Lower leg skin (tissue), 3 donors: ENCODE data around the gene RFPL4A.
"Not testable (repeated sequence)": the region's sequence is repeated elsewhere in the genome, so short reads cannot be mapped to it uniquely, and the experiment has no call there.

Source experiments
- POLR2A ChIP-seq, 2 donors: fragments of 450-650 bp; IDR thresholded peaks; one replicate each; pipeline ENCODE4 v1.6.1; 2016 to 2017; ENCODE audit warnings: antibody characterized with exemption in 2 of 2, mild to moderate bottlenecking in 1 of 2, moderate library complexity in 1 of 2
- TF ChIP-seq, protein P1 (sequence below), 3 donors: fragments of 450-650 bp; IDR thresholded peaks; one replicate each; pipeline ENCODE4 v1.5.1; 2016; ENCODE audit warnings: antibody characterized with exemption in 3 of 3, mild to moderate bottlenecking in 3 of 3, moderate library complexity in 2 of 3

DNA sequence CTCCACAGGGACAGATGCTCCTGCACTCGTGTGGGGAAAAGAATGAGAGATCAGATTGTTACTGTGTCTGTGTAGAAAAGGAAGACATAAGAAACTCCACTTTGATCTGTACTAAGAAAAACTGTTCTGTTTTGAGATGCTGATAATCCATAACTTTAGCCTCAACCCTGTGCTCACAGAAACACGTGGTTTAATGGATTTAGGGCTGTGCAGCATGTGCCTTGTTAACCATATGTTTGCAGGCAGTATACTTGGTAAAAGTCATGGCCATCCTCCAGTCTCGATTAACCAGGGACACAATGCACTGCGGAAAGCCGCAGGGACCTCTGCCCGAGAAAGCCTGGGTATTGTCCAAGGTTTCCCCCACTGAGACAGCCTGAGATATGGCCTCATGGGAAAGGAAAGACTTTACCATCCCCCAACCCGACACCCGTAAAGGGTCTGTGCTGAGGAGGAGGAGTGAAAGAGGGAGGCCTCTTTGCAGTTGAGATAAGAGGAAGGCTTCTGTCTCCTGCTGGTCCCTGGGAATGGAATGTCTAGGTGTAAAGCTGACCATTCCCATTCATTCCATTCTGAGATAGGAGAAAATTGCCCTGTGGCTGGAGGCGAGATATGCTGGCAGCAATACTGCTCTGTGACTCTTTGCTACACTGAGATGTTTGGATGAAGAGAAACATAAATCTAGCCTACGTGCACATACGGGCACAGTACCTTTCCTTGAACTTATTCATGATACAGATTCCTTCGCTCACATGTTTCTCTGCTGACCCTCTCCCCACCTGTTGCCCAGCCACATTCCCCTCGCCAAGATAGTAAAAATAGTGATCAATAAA is 40.8 kb upstream of the RFPL4A start:
- TF ChIP-seq, protein P1, sequence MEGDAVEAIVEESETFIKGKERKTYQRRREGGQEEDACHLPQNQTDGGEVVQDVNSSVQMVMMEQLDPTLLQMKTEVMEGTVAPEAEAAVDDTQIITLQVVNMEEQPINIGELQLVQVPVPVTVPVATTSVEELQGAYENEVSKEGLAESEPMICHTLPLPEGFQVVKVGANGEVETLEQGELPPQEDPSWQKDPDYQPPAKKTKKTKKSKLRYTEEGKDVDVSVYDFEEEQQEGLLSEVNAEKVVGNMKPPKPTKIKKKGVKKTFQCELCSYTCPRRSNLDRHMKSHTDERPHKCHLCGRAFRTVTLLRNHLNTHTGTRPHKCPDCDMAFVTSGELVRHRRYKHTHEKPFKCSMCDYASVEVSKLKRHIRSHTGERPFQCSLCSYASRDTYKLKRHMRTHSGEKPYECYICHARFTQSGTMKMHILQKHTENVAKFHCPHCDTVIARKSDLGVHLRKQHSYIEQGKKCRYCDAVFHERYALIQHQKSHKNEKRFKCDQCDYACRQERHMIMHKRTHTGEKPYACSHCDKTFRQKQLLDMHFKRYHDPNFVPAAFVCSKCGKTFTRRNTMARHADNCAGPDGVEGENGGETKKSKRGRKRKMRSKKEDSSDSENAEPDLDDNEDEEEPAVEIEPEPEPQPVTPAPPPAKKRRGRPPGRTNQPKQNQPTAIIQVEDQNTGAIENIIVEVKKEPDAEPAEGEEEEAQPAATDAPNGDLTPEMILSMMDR (IDR thresholded peaks at IDR 0.05), result not testable (repeated sequence)
- not testable (repeated sequence) for TF ChIP-seq POLR2A (IDR thresholded peaks at IDR 0.05)
